ENCODE data around the gene RDH13.
"Not testable (repeated sequence)": the region's sequence is repeated elsewhere in the genome, so short reads cannot be mapped to it uniquely, and the experiment has no call there.

RDH13 gene

GRCh38 chr19:55075371-55075998 lies 12.5 kb upstream of the RDH13 start, which contains the start of gene EPS8L1:
EPS8L1 (plus strand) TSS chr19:55075869; CDS start chr19:55076445, 576 bp downstream.
- no peak for DNase-seq

DNA sequence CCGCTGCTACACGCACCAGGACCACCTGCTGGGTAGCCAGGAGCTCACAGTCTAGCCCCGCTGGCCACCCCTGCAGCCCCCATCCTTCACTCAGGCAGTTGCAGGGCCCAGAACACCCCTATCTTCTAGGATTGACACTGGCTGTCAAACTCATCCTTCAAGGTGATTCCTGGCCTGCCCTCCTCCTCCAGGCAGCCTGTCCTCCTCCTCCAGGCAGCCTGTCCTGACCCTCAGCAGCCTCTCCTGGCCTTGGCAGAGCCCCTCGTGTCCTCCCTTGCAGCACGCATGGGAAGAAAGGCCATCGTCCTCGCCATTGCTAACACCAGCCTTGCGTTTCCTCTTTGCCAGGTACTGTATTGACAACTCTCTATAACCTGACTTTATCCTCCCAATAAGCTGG lies 9.0 kb upstream of the RDH13 start:
- DNase-seq, result no peak

DNA sequence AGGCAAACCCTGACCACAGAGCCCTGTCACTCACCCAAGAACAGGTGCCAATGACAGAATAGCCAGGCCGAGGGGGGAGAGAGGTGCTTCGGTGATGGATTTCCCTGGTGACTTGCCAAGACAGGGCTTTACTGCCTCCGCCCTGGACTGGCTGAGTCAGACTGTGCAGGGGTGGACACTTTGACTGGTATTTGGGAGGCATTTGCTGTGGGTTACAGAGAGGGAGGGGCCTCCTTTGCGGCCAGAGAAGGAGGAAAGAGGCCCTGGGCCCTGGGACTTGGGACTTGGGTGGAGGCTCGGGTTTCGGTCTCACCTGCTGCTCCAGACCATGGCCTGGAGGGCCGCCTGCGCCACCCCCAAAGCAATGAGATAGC lies 8.2 kb upstream of the RDH13 start:
- no peak for DNase-seq

DNA sequence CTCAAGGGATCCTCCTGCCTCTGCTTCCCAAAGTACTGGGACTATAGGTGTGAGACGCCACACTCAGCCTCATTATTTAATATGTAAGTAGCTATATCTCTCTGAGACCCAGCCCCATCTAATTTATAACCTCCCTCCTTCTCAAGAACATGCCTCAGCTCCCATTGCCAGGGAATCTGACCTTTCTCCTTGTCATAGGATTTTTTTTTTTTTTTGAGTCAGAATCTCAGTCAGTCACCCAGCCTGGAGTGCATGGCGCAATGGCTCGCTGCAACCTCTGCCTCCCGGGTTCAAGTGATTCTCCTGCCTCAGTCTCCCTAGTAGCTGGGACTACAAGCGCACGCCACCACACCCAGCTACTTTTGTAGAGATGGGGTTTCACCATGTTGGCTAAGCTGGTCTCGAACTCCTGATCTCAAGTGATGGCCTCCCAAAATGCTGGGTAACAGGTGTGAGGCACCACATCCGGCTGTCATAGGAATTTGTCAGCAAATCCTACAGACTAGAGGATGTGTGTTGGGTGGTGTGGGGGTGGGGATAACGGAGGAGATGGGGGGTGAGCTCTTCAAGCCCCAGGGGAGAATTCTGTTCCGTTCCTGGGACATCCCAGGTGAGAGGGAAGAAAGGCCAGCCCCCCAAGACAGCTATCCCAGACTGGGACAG lies 7.6 kb upstream of the RDH13 start:
- DNase-seq, result no peak

- DNase-seq, result no peak
Measured at GRCh38 chr19:55069865-55070197, 6.9 kb upstream of the RDH13 start.

- DNase-seq, result no peak
Measured at GRCh38 chr19:55068950-55069864, 6.3 kb upstream of the RDH13 start.

DNA sequence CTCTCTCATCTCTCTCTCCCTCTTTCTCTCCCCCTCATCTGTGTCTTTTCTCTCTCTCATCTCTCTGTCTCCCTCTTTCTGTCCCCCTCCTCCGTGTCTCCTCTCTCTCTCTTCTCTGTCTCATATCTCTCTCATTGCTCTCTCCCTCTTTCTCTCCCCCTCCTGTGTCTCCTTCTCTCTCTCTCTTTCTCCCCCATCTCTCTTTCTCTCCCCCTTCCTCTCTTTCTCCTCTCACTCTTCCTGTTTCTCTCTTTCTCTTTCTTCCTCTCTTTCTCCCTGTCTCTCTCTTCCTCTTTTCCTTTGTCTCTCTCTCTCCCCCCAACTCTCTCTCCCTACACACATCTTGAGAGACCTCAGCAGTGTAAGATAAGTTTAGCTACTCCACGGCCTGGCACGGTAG lies 4.9 kb upstream of the RDH13 start:
- DNase-seq, result no peak

DNA sequence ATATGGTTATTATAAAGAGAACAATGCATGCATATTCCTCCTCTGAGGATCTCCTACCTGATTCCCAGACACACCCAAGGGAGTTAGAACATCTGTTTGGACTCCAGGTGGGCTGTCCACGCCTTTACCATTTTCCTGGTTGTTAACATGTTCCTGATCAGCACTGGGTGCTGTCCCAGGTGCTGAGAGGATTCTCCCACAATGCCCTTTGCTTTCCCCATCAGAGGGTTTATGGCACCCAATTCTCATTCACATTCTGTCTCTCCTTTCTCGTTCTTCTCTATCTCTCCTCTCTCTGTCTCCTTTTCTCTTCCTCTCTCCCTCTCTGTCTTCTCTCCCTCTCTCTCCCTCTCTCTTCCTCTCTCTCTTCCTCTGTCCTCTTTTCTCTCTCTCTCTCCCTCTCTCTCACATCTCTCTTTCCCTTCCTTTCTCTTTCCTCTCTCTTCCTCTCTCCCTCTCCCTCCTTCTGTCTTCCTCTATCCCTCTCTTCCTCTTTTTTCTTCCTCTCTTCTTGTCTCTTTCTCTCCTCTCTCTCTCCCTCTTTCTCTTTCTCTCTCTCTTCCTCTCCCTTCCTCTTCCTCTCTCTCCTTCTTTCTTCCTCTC lies 3.3 kb upstream of the RDH13 start:
- DNase-seq, result no peak

GRCh38 chr19:55065516-55065915 lies 2.6 kb upstream of the RDH13 start:
- DNase-seq, result not testable (repeated sequence)

DNA sequence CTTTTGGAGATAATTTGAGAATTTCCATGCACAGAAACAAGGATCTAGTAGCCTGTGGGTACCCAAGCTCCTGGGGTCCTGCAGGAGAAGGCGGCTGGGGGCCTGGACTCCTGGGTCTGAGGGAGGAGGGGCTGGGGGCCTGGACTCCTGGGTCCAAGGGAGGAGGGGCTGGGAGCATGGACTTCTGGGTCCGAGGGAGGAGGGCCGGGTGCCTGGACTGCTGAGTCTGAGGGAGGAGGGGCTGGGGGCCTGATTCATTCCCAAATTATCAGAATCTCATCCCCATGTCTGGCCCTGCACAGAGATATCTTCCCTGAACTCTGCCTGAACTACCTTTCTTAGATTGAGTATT lies 520 bp upstream of the RDH13 start:
- no peak for DNase-seq

GRCh38 chr19:55060287-55060686 lies 2.7 kb downstream of the RDH13 start:
- not testable (repeated sequence) for DNase-seq

GRCh38 chr19:55058781-55059610 lies 4.0 kb downstream of the RDH13 start:
- no peak for DNase-seq

GRCh38 chr19:55056827-55057226 lies 6.1 kb downstream of the RDH13 start:
- no peak for DNase-seq

- DNase-seq, result no peak
Measured at GRCh38 chr19:55053735-55054134, 9.2 kb downstream of the RDH13 start.

- no peak for DNase-seq
Measured at GRCh38 chr19:55050749-55051532, 12.0 kb downstream of the RDH13 start.

DNA sequence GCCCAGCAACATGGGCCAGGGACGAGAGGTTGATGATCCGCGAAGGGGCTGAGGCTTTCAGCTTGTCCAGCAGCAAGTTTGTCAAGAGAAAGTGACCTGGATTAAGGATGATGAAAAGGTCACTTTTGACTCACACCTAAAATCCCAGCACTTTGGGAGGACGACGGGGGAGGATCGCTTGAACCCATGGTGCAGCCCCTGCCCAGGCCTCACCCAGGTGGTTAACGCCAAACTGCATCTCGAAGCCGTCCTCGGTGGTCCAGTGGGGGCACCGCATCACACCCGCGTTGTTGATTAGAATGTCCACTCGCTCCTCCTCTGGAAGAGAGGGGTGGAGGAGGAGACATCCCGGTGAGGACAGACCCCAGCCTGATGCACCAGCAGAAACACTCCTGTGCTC lies 14.5 kb downstream of the RDH13 start:
- DNase-seq, result no peak

GRCh38 chr19:55047951-55048350 lies 15.0 kb downstream of the RDH13 start:
- DNase-seq, result no peak

GRCh38 chr19:55046975-55047622 lies 15.8 kb downstream of the RDH13 start:
- DNase-seq, result no peak

- no peak for DNase-seq
Measured at GRCh38 chr19:55044771-55045716, 17.9 kb downstream of the RDH13 start.

- no peak for DNase-seq
Measured at GRCh38 chr19:55044286-55044685, 18.7 kb downstream of the RDH13 start.
